ENCODE data around the gene MESP2.
A peak's percentile ranks its signal among the peaks of the same experiment; 100 is the strongest.

MESP2 gene

GRCh38 chr15:89749526-89749925 lies 26.6 kb upstream of the MESP2 start:
- TF ChIP-seq EZH2phosphoT487 (IDR thresholded peaks at IDR 0.05; ENCODE audit: borderline replicate concordance, low read length) (no peak), CTCF (IDR thresholded peaks at IDR 0.05; ENCODE audit: low read depth, low read length, poor library complexity, severe bottlenecking) (no peak)
- H3K79me2 ChIP-seq (ENCODE audit: control insufficient read depth, low read length) = no peaks in the 10 kb centered on the region
- peak overlapping the region; percentile 90 for H3K4me2 ChIP-seq (ENCODE audit: low read length)
- no peaks in the 10 kb centered on the region for H3K9me2 ChIP-seq (replicated peaks; ENCODE audit: control insufficient read depth, low read length)
- no peaks in the 10 kb centered on the region for H4K20me1 ChIP-seq (ENCODE audit: control insufficient read depth, insufficient read depth, low read depth, low read length)
- no peaks in the 10 kb centered on the region for H3F3A ChIP-seq (ENCODE audit: control insufficient read depth, insufficient read depth)
- no peaks in the 10 kb centered on the region for H3K36me3 ChIP-seq (ENCODE audit: control insufficient read depth, low read length)
- H3K4me1 ChIP-seq (ENCODE audit: control insufficient read depth, low read length) = peaks cover 13% of the 10 kb centered on the region
- H3K27ac ChIP-seq (ENCODE audit: low read depth, low read length) = no peak overlapping the region
- H3K27me3 ChIP-seq (ENCODE audit: control insufficient read depth, low read length) = peaks cover 15% of the 10 kb centered on the region; the same call in 1 of the 2 replicates
- no peaks in the 10 kb centered on the region for H3K9me3 ChIP-seq (ENCODE audit: control insufficient read depth, insufficient read depth, low read length)
- peak overlapping the region; percentile 79 for H3K4me3 ChIP-seq (ENCODE audit: low read length)

GRCh38 chr15:89749951-89750559 lies 26.1 kb upstream of the MESP2 start:
- peaks cover 15% of the 10 kb centered on the region; the same call in 1 of the 2 replicates for H3K27me3 ChIP-seq (ENCODE audit: control insufficient read depth, low read length)
- H3K4me2 ChIP-seq (ENCODE audit: low read length) = peak overlapping the region; percentile 90
- H3K9me3 ChIP-seq (ENCODE audit: control insufficient read depth, insufficient read depth, low read length) = no peaks in the 10 kb centered on the region
- TF ChIP-seq EZH2phosphoT487 (IDR thresholded peaks at IDR 0.05; ENCODE audit: borderline replicate concordance, low read length) (no peak), CTCF (IDR thresholded peaks at IDR 0.05; ENCODE audit: low read depth, low read length, poor library complexity, severe bottlenecking) (no peak)
- H3F3A ChIP-seq (ENCODE audit: control insufficient read depth, insufficient read depth) = no peaks in the 10 kb centered on the region
- H4K20me1 ChIP-seq (ENCODE audit: control insufficient read depth, insufficient read depth, low read depth, low read length) = no peaks in the 10 kb centered on the region
- H3K9me2 ChIP-seq (replicated peaks; ENCODE audit: control insufficient read depth, low read length) = no peaks in the 10 kb centered on the region
- no peaks in the 10 kb centered on the region for H3K36me3 ChIP-seq (ENCODE audit: control insufficient read depth, low read length)
- H3K4me1 ChIP-seq (ENCODE audit: control insufficient read depth, low read length) = peaks cover 13% of the 10 kb centered on the region
- no peak overlapping the region for H3K27ac ChIP-seq (ENCODE audit: low read depth, low read length)
- no peaks in the 10 kb centered on the region for H3K79me2 ChIP-seq (ENCODE audit: control insufficient read depth, low read length)
- peak overlapping the region; percentile 79 for H3K4me3 ChIP-seq (ENCODE audit: low read length)

- H3K4me1 ChIP-seq (ENCODE audit: control insufficient read depth, low read length) = peaks cover 13% of the 10 kb centered on the region
- no peaks in the 10 kb centered on the region for H3K36me3 ChIP-seq (ENCODE audit: control insufficient read depth, low read length)
- H3K4me2 ChIP-seq (ENCODE audit: low read length) = peak within 1 kb of the TSS; percentile 90
- no peak within 1 kb of the TSS for H3K27ac ChIP-seq (ENCODE audit: low read depth, low read length)
- no peaks in the 10 kb centered on the region for H3F3A ChIP-seq (ENCODE audit: control insufficient read depth, insufficient read depth)
- TF ChIP-seq EZH2phosphoT487 (IDR thresholded peaks at IDR 0.05; ENCODE audit: borderline replicate concordance, low read length) (no peak), CTCF (IDR thresholded peaks at IDR 0.05; ENCODE audit: low read depth, low read length, poor library complexity, severe bottlenecking) (peak; percentile 60)
- H3K9me2 ChIP-seq (replicated peaks; ENCODE audit: control insufficient read depth, low read length) = no peaks in the 10 kb centered on the region
- no peaks in the 10 kb centered on the region for H4K20me1 ChIP-seq (ENCODE audit: control insufficient read depth, insufficient read depth, low read depth, low read length)
- H3K27me3 ChIP-seq (ENCODE audit: control insufficient read depth, low read length) = peaks cover 15% of the 10 kb centered on the region; the same call in 1 of the 2 replicates
- no peaks in the 10 kb centered on the region for H3K9me3 ChIP-seq (ENCODE audit: control insufficient read depth, insufficient read depth, low read length)
- H3K79me2 ChIP-seq (ENCODE audit: control insufficient read depth, low read length) = no peaks in the 10 kb centered on the region
- peak within 1 kb of the TSS; percentile 79 for H3K4me3 ChIP-seq (ENCODE audit: low read length)
Measured at GRCh38 chr15:89750560-89751542, 25.3 kb upstream of the MESP2 start, which contains the start of gene MESP1. Gene MESP1 (minus strand): TSS chr15:89751249. CDS start chr15:89751231, 18 bp downstream.

All from DOHH2 (cell line).